Omental fat pad (tissue), 4 donors: ENCODE measurements around the gene TBXA2R. TPM values are rescaled to one million over a fixed set of nuclear protein-coding genes. Genes with fewer than 3 reads are reported as not detected.

ENCODE experiments used
- ATAC-seq: fragments of 150-250 bp; one replicate; pipeline ENCODE4 v1.9.1; 2016; ENCODE audit warnings: mild to moderate bottlenecking, moderate library complexity; ENCODE audit not compliant: low FRiP score
- DNase-seq: peaks from one replicate; pipeline ENCODE4 v3.0.0-alpha.2; 2019; ENCODE audit warnings: low spot score
- total RNA-seq, 4 donors: library from RNA; depleted of rRNA; stranded (reverse); fragments of >200 nt; gene quantifications; one replicate each; pipeline ENCODE4 v1.1.0, GENCODE V29; 2016
- TF ChIP-seq, protein P1 (sequence below), 3 donors: fragments of 450-650 bp; IDR thresholded peaks; one replicate each; pipeline ENCODE4 v1.5.1; 2016 to 2017; ENCODE audit warnings: antibody characterized with exemption in 3 of 3, mild to moderate bottlenecking in 3 of 3, moderate library complexity in 2 of 3

Gene TBXA2R
- total RNA-seq, 4 donors from 2014 or later = 0.65 to 1.8 (median 1.1) TPM

DNA sequence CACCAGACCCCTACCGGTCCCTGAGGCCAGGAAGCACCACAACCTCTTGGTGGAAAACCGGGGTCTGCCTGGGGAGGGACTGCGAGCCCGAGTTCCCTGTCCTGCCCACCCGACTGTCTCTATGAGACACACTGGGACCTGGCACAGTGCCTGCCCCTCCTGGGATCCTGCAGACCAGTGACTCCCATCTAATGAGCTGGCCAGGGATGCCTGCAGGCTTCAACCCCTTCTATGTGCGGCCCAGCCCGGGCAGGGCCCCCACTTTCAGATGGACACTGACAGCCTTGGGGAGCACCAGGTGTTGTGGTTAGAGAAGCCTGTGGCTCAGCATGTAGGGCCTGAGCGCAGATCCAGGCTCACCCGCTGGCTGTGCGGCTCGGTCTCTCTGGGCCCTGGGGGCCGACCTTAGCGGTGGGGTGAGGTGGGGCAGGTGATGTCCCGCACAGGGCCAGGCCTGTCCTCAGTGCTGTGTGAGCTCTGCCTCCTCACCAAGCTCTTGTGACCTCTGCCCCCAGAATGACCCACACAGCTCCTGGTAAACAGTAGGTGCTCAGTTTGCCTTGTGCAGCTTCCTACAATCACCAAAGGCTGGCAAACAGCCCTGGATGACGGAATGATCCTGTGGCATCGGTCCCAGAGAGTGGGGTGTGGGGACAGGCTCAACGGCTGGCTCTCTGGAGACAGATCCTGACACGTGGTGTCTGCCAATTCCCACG is 37.8 kb upstream of the TBXA2R start:
- DNase-seq (no peak), ATAC-seq (no peak)
- TF ChIP-seq, protein P1, sequence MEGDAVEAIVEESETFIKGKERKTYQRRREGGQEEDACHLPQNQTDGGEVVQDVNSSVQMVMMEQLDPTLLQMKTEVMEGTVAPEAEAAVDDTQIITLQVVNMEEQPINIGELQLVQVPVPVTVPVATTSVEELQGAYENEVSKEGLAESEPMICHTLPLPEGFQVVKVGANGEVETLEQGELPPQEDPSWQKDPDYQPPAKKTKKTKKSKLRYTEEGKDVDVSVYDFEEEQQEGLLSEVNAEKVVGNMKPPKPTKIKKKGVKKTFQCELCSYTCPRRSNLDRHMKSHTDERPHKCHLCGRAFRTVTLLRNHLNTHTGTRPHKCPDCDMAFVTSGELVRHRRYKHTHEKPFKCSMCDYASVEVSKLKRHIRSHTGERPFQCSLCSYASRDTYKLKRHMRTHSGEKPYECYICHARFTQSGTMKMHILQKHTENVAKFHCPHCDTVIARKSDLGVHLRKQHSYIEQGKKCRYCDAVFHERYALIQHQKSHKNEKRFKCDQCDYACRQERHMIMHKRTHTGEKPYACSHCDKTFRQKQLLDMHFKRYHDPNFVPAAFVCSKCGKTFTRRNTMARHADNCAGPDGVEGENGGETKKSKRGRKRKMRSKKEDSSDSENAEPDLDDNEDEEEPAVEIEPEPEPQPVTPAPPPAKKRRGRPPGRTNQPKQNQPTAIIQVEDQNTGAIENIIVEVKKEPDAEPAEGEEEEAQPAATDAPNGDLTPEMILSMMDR (IDR thresholded peaks at IDR 0.05) = no peak

DNA sequence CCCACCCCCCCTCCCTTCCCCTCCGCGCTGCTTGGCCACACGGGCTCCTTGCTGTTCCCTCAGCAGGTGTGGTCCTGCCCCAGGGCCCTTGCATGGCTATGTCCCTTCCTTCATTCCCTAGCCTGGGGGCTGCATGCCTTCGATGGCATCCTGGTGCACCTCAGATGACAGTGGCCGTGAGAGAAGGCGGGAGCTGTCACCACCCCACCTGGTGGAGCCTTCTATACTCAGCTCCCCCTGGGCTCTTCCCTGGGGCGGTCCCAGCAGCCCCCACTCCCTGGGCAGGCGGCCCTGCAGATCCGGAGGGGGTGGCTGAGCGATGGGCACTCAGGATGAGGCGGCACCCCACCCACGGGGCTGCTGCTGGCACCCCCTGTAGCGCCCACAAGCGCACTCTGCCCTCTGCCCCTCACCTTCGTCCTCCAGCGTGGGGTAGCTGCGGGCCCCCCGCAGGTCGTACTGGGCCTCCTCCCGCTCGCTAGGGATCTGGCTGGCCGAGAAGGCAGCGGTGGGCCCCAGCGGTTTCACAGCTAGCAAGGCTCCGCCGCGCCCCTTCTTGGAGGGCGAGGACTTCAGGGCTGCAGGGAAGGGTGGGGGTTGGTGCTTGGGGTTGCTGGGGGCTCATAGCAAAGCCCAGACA is 37.1 kb upstream of the TBXA2R start:
- TF ChIP-seq, protein P1 (IDR thresholded peaks at IDR 0.05) = no peak
- DNase-seq (no peak), ATAC-seq (no peak)

DNA sequence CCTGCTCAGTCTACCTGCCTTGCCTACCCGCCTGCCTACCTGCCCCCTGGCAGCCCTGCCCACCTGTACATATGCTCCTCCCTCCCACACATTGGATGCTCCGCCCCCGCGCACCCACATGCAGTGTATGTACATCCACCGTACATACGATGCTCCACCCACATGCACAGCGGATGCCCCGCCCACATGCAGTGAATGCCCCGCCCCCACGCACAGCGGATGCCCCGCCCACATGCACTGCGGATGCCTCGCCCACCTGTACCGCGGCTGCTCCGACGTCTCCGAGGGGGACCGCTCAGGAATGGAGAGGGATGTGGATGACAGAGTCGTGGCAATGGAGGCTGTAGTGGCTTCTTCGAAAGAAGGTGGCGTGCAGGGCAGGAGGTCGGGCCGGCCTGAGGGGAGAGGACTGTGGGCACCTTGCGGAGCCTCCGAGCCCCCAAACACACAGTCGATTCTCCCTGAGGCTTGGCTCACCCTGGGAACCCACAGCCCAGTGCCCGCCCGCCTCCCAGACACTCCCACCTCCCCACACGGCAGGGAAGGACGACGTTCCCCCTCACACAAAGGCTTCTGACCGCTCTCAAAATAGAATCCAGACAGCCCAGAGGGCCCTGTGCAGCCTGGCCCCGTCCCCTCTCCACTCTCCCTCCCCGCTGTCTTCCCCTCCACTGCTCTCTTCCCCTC is 36.5 kb upstream of the TBXA2R start:
- ATAC-seq (no peak), DNase-seq (no peak)
- TF ChIP-seq, protein P1 (IDR thresholded peaks at IDR 0.05) = no peak

DNA sequence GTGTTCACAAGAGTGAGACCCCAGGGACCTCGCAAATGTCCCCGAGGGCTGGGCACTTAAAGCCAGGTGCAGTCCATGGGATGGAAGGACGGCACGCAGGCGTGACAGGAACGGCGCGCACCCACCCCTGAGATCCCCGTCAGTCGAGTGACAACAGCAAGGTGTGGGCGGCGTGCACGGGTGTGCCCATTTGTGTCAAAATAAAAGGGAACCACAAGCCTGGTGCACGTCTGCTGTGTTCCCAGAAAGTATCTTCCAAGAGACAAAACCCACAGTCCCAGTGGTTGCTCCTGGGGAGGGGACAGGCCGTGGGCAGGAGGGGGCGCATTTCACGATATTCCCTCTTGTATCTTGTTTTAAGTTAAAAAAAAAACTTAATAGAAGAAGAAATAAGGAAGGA is 35.6 kb upstream of the TBXA2R start:
- TF ChIP-seq, protein P1 (IDR thresholded peaks at IDR 0.05) = no peak
- ATAC-seq = no peak
- DNase-seq = no peak

DNA sequence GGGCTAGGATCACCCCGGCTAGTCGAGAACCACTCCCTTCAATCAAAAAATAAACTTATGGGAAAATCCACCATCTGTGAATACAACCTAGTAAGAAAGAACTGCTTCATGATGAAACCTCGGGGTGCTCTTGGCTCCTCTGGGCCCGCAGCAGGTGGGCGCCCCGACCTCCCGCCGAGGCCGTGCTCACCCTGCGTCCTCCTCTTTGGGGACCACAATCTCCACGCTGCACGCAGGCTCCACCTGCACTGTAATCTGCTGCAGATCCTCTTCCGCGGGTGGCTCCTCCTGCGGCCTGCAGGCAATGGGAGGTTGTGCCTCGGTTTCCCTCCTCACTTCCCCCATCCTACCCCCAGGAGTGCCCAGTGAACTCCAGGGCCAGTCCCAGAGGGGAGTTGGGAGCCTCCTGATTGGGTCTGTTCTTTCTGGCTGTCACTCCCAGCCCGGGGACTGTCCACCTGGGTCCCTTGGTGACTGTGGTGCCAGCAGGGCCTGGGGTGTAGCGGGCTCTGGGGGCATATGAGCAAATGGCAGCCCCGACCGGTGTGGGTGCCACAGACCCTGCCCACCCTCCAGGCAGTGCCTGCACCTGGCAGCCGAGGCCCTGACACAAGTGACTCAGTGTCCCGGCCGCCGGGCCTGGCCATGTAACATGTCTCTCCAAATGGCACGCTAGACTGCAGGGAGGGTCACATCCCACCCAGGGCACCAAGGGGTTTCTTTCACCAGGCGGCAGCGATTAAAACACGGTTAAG is 35.0 kb upstream of the TBXA2R start:
- ATAC-seq = no peak
- no peak for DNase-seq
- TF ChIP-seq, protein P1 (IDR thresholded peaks at IDR 0.05) = no peak

DNA sequence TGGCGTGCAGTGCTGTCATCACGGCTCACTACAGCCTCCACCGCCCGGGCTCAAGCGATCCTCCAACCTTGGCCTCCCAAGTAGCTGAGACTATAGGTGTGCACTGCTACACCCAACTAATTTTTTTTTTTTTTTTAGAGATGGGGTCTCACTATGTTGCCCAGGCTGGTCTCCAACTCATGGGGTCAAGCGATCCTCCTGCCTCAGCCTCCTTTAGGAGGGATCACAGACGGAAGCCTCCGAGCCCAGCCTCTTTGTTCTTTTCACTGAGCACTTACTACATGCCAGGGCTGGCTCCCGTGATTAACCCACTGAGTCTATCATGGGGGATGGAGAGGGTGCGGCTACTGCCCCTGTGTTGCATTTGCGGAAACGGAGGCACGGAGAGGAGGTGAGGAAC is 32.8 kb upstream of the TBXA2R start:
- ATAC-seq = no peak
- DNase-seq = no peak
- TF ChIP-seq, protein P1 (IDR thresholded peaks at IDR 0.05) = no peak
